NK-92 (cell line): ENCODE results near the gene LAMB1.

ENCODE experiments used
- DNase-seq: peaks from one replicate; lab custom pipeline; 2025; ENCODE audit not compliant: unreplicated experiment; lab: John Stamatoyannopoulos, UW

Gene LAMB1

DNA sequence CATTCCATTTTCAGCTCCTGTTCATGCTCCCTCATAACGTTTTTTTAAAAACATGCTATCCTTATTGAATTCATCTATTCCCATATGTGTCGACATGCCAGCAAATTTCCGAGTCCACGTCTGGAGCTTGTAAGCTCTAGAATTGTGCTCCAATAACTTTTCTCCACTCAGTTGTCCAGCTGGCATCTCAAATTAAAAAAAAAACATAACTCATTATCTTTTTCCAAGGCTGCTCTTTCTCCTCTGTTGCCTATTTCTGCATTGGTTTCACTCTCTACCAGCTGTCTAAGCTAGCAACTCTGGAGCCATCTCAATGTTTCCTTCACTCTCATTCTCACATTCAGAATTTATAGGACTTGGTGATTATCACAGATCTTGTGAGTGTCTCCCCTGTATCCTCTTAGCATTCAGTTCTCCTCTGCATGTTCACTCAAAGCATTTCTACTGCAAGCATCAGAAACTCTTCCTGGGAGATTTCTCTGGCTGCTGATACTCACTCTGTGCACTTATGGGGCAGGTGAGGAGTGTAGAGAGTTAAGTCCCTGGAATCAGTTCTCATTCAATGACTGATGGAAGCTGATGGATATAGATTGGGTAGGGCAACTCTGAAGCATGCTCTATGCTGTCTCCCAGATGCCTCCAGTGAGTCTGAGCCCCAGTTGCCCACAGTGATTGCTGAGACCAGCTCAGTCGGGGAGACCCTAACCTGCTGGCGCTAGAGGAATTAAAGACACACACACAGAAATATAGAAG lies 118.7 kb downstream of the LAMB1 start:
- no peak for DNase-seq

DNA sequence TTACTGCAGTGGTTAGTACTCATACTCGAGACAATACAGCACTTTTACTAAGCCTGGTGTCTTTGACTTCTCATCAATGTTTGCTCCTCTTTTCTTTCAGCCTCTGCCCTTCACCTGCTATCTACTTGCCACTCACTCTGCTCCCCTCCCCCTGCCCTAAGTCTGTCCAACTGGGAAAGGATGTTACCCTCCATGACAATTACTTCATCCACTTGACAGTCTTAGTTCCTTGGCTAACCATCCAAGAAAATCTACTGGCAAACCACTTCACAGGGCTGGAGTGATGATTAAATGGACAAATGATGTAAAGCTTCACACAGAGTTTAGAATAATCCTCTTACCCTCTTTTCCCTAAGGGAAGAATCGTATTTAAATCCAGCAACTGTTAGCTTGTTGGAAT lies 120.2 kb downstream of the LAMB1 start:
- DNase-seq = no peak

DNA sequence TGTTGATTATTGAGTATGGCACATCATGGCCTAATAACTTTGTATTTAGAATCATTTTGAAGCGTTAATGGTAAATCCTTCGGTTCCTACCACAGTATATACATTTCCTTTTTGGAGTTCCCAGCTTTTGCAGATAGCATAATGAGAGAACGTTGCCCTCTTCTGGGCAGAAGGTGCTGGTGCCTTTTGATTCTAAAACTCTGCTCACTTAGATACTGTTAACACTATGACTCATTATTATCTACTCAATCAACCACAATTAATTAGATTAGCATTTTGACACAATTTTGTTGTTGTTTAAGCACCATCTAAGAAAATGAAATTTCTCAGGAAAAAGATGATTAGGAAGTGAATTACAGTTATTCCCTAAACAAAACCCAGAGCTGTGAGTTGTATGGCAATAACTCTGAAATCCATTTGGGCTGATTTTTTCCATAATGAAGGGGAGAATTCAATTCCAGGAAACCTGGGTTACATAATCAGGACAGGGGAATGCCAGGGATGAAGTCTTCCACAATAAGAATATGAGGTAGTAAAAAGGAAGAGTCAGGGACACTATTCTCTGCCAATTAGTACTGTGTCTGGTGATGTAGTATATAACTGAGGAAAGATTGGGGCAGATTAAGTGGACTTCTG lies 123.4 kb downstream of the LAMB1 start:
- DNase-seq = no peak

DNA sequence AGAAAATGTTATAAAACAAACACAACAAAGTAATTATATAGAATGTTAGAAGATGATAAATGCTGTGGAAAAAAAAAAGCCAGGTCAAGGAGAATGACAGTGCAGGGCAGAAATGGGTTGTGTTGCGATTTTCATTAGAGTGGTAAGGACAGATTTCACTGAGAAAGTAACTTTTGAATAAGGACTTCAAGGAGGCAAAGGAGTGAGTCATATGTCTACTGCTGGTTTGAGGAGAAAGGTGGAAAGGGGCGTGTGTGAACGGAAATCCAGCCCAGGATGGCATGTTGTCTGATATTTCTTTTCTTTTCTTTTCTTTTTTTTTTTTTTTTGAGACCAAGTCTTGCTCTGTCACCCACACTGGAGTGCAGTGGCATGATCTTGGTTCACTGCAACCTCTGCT lies 124.3 kb downstream of the LAMB1 start:
- DNase-seq = no peak

DNA sequence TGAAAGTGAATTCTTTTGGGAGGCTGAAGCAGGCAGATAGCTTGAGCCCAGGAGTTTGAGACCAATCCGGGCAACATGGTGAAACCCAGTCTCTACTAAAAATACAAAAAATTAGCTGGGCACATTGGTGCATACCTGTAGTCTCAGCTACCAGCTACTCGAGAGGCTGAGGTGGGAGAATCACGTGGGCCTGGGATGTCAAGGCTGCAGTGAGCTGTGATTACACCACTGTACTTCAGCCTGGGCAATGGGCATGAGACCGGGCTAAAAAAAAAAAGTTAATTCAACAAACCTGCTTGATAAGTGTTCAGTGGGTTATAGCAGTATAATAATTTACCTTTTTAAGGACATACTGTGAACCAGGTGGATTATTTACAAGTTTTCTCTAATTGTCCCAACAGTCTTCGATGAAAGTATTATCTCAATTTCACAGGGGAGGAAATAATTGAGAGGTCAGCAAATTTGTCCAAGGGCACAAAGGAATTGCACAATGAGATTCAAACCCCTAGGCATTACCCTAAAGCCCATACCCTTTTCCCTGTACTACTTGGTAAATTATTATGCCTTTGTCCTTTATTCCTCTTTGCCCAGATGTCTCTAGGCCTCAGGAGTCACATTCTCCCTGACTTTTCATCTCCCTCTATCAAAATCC lies 125.1 kb downstream of the LAMB1 start:
- no peak for DNase-seq

DNA sequence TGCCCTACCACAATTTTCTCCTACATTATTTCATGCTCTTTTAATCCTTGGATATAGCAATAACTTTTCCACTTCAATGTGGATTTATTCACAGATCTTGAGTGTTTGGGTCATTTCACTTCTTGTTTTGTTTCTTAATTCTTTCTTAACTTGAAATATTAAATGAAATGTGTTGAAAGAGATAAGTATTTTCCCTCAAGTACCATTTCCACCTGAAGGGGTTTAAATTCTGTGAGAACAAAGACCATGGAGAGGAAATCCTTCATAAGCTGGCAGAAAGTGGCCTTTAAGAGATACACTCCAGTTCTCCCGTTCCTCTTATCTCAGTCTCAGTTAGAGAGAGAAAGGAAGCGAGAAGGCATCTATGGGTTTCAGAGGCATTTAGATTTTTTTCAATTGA lies 126.0 kb downstream of the LAMB1 start:
- no peak for DNase-seq

DNA sequence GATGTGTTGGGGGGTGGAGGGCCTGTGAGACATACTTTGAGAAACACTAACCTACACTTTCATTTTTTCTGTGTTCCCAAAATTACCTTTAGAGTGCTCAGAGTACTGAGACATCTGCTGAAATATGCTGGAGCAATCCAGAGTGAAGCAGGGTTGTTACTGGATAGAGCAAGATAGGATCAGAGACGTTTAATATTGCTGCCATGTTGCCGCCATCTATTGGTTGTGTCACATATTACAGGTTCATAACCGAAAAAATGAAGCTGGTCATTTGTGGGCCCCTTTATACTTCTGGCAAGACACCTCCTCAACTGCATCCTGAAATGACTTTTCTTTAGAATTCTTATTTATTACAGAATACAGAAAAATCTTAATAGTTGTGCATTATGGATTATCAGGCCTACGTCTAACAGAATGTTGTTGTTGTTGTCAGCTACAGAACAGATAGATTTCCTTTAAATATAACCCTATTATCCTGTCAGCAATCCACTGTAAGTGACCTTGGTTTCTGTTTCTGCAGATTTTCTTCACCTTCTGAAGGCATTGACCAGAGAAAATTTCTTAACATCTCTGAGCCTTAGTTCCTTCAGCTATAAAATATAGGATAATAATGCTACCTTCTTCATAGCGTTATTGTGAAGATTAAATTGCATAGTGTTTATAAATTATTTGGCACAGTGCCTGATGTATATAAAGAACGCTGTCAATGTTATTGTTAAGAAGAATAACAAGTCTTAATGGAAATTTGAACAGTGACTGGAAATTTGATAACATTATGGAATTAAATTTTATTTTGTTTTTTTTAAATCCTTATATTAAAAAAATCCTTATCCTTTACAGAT lies 128.1 kb downstream of the LAMB1 start:
- no peak for DNase-seq

DNA sequence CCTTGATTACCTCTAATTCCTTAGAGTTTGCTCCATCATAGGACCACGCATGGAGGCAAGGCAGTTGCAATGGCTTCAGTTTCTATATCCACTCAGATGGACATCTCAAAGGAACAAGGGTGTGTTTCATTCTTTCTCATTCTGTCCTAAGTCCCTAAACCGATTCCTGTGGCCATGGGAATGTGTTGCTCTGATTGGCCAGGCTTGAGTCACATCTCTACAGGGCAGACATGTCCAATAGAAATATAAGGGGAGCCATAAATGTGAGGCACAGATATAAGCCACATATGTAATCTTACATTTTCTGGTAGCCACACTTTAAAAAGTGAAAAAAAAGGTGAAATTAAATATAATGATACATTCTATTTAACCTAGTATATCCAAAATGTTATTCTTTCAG lies 128.8 kb downstream of the LAMB1 start:
- DNase-seq = no peak
